ENCODE results near the gene CCDC51.

The CCDC51 gene

GRCh38 chr3:48423241-48423882 lies 16.6 kb downstream of the CCDC51 start:
- no peaks in the 10 kb centered on the region for H3K9me3 ChIP-seq (ENCODE audit: control insufficient read depth in 5 of 5, low read length in 5 of 5)
- H3K9ac ChIP-seq (ENCODE audit: low read length in 5 of 5), result no peak overlapping the region
- H3K4me1 ChIP-seq (ENCODE audit: control insufficient read depth in 5 of 5, insufficient read depth in 5 of 5, low read length in 5 of 5), result peaks cover 7 to 65% (median 50%) of the 10 kb centered on the region in 5 donors
- H3K36me3 ChIP-seq (ENCODE audit: control insufficient read depth in 5 of 5, insufficient read depth in 5 of 5, low read length in 5 of 5), result peaks cover 0 to 26% (median 18%) of the 10 kb centered on the region in 5 donors
- no peak overlapping the region for H3K27ac ChIP-seq (ENCODE audit: low read depth, low read length)
- H3K27me3 ChIP-seq (ENCODE audit: control insufficient read depth in 5 of 5, insufficient read depth in 4 of 5, low read length in 5 of 5), result no peaks in the 10 kb centered on the region
- no peak overlapping the region for H3K4me3 ChIP-seq (ENCODE audit: low read depth in 1 of 5, low read length in 5 of 5)

- Histone ChIP-seq H3K9me3 (ENCODE audit: control insufficient read depth in 5 of 5, low read length in 5 of 5) (no peaks in the 10 kb centered on the region), H3K27ac (ENCODE audit: low read depth, low read length) (no peak overlapping the region), H3K4me1 (ENCODE audit: control insufficient read depth in 5 of 5, insufficient read depth in 5 of 5, low read length in 5 of 5) (peaks cover 7 to 58% (median 43%) of the 10 kb centered on the region in 5 donors), H3K27me3 (ENCODE audit: control insufficient read depth in 5 of 5, insufficient read depth in 4 of 5, low read length in 5 of 5) (no peaks in the 10 kb centered on the region), H3K4me3 (ENCODE audit: low read depth in 1 of 5, low read length in 5 of 5) (no peak overlapping the region), H3K9ac (ENCODE audit: low read length in 5 of 5) (no peak overlapping the region), H3K36me3 (ENCODE audit: control insufficient read depth in 5 of 5, insufficient read depth in 5 of 5, low read length in 5 of 5) (peaks cover 0 to 33% (median 24%) of the 10 kb centered on the region in 5 donors)
Measured at GRCh38 chr3:48422681-48423080, 17.2 kb downstream of the CCDC51 start.

GRCh38 chr3:48422272-48422671 lies 17.6 kb downstream of the CCDC51 start:
- Histone ChIP-seq H3K4me1 (ENCODE audit: control insufficient read depth in 5 of 5, insufficient read depth in 5 of 5, low read length in 5 of 5) (peaks cover 6 to 54% (median 39%) of the 10 kb centered on the region in 5 donors), H3K9ac (ENCODE audit: low read length in 5 of 5) (no peak overlapping the region), H3K4me3 (ENCODE audit: low read depth in 1 of 5, low read length in 5 of 5) (no peak overlapping the region), H3K27me3 (ENCODE audit: control insufficient read depth in 5 of 5, insufficient read depth in 4 of 5, low read length in 5 of 5) (no peaks in the 10 kb centered on the region), H3K27ac (ENCODE audit: low read depth, low read length) (no peak overlapping the region), H3K9me3 (ENCODE audit: control insufficient read depth in 5 of 5, low read length in 5 of 5) (no peaks in the 10 kb centered on the region), H3K36me3 (ENCODE audit: control insufficient read depth in 5 of 5, insufficient read depth in 5 of 5, low read length in 5 of 5) (peaks cover 0 to 37% (median 29%) of the 10 kb centered on the region in 5 donors)

- Histone ChIP-seq H3K9me3 (ENCODE audit: control insufficient read depth in 5 of 5, low read length in 5 of 5) (no peaks in the 10 kb centered on the region), H3K36me3 (ENCODE audit: control insufficient read depth in 5 of 5, insufficient read depth in 5 of 5, low read length in 5 of 5) (peaks cover 0 to 52% (median 40%) of the 10 kb centered on the region in 5 donors), H3K27ac (ENCODE audit: low read depth, low read length) (no peak overlapping the region), H3K27me3 (ENCODE audit: control insufficient read depth in 5 of 5, insufficient read depth in 4 of 5, low read length in 5 of 5) (no peaks in the 10 kb centered on the region), H3K4me3 (ENCODE audit: low read depth in 1 of 5, low read length in 5 of 5) (no peak overlapping the region), H3K9ac (ENCODE audit: low read length in 5 of 5) (no peak overlapping the region), H3K4me1 (ENCODE audit: control insufficient read depth in 5 of 5, insufficient read depth in 5 of 5, low read length in 5 of 5) (peaks cover 0 to 37% (median 22%) of the 10 kb centered on the region in 5 donors)
Measured at GRCh38 chr3:48420561-48420960, 19.4 kb downstream of the CCDC51 start.

DNA sequence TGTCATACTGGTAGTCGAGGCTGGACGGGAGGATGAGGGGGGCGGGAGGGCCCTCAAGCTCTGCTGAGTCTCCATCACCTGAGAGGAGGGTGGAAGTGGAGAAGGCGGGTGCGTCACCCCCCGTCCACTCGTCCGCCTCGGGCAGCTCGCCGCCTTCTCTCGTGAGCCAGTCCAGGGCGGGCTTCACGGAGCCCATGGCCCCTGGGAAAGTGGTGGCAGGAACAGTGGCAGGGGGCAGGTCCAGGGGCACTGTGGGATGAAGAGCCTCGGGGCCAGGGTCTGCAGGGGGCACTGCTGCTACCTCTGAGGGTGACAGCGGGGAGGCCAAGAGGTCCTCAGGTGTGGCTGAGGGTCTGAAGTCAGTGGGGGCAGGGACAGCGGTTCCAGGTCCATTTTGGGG lies 20.3 kb downstream of the CCDC51 start:
- Histone ChIP-seq H3K27ac (ENCODE audit: low read depth, low read length) (no peak overlapping the region), H3K36me3 (ENCODE audit: control insufficient read depth in 5 of 5, insufficient read depth in 5 of 5, low read length in 5 of 5) (peaks cover 0 to 62% (median 50%) of the 10 kb centered on the region in 5 donors)

DNA sequence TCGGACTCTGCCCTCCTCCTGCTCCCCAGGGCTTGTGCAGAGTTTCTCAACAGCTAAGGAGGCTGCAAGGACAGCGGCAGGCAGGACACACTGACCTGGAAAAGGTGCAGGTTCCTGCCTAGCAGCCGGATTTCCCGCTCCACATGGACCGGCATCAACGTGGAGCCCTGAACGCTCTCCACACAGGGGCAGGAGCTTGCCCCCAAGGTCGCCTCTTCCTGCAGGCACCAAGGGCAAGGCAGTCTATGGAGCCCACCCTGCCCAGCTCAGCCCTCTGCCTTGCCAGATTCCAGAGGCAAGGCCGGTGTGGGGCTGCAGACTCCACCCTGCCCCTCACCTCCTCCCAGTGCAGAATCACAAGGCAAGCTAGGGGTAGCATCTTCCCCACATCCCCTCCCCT lies 20.8 kb downstream of the CCDC51 start:
- Histone ChIP-seq H3K9me3 (ENCODE audit: control insufficient read depth in 5 of 5, low read length in 5 of 5) (no peaks in the 10 kb centered on the region), H3K4me3 (ENCODE audit: low read depth in 1 of 5, low read length in 5 of 5) (no peak overlapping the region), H3K4me1 (ENCODE audit: control insufficient read depth in 5 of 5, insufficient read depth in 5 of 5, low read length in 5 of 5) (peaks cover 0 to 25% (median 13%) of the 10 kb centered on the region in 5 donors), H3K27ac (ENCODE audit: low read depth, low read length) (no peak overlapping the region), H3K27me3 (ENCODE audit: control insufficient read depth in 5 of 5, insufficient read depth in 4 of 5, low read length in 5 of 5) (no peaks in the 10 kb centered on the region), H3K9ac (ENCODE audit: low read length in 5 of 5) (no peak overlapping the region), H3K36me3 (ENCODE audit: control insufficient read depth in 5 of 5, insufficient read depth in 5 of 5, low read length in 5 of 5) (peaks cover 0 to 65% (median 54%) of the 10 kb centered on the region in 5 donors)

More for the DNA sequence above, 20.3 kb downstream of the CCDC51 start:
- Histone ChIP-seq H3K9ac (ENCODE audit: low read length in 5 of 5) (no peak overlapping the region), H3K4me3 (ENCODE audit: low read depth in 1 of 5, low read length in 5 of 5) (no peak overlapping the region), H3K27me3 (ENCODE audit: control insufficient read depth in 5 of 5, insufficient read depth in 4 of 5, low read length in 5 of 5) (no peaks in the 10 kb centered on the region), H3K9me3 (ENCODE audit: control insufficient read depth in 5 of 5, low read length in 5 of 5) (no peaks in the 10 kb centered on the region), H3K4me1 (ENCODE audit: control insufficient read depth in 5 of 5, insufficient read depth in 5 of 5, low read length in 5 of 5) (peaks cover 0 to 28% (median 13%) of the 10 kb centered on the region in 5 donors)

GRCh38 chr3:48418651-48419050 lies 21.3 kb downstream of the CCDC51 start:
- H3K9me3 ChIP-seq (ENCODE audit: control insufficient read depth in 5 of 5, low read length in 5 of 5), result no peaks in the 10 kb centered on the region
- H3K4me1 ChIP-seq (ENCODE audit: control insufficient read depth in 5 of 5, insufficient read depth in 5 of 5, low read length in 5 of 5), result peaks cover 0 to 20% (median 12%) of the 10 kb centered on the region in 5 donors
- no peak overlapping the region for H3K27ac ChIP-seq (ENCODE audit: low read depth, low read length)
- H3K36me3 ChIP-seq (ENCODE audit: control insufficient read depth in 5 of 5, insufficient read depth in 5 of 5, low read length in 5 of 5), result peaks cover 0 to 65% (median 59%) of the 10 kb centered on the region in 5 donors
- no peaks in the 10 kb centered on the region for H3K27me3 ChIP-seq (ENCODE audit: control insufficient read depth in 5 of 5, insufficient read depth in 4 of 5, low read length in 5 of 5)
- H3K4me3 ChIP-seq (ENCODE audit: low read depth in 1 of 5, low read length in 5 of 5), result no peak overlapping the region
- H3K9ac ChIP-seq (ENCODE audit: low read length in 5 of 5), result no peak overlapping the region

DNA sequence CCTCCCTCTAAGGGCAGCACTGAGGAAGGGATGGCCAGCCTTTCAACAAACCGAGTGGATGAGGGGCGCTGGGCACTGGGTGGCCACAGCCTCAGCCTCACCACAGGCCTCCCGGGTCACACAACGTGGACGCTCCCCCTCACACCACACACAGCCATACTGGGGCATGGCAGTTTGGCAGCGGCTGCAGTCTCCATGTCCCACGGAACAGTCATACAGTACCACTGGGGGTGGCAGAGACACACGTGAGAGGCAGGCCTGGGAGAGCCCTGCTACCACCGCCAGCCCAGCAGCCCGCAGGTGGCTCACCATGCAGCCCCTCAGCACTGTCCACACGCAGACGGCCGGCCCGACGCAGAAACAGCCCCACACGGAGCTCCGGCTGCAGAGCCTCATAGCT lies 21.8 kb downstream of the CCDC51 start:
- Histone ChIP-seq H3K36me3 (ENCODE audit: control insufficient read depth in 5 of 5, insufficient read depth in 5 of 5, low read length in 5 of 5) (peaks cover 0 to 70% (median 60%) of the 10 kb centered on the region in 5 donors), H3K9ac (ENCODE audit: low read length in 5 of 5) (no peak overlapping the region), H3K27me3 (ENCODE audit: control insufficient read depth in 5 of 5, insufficient read depth in 4 of 5, low read length in 5 of 5) (no peaks in the 10 kb centered on the region), H3K4me3 (ENCODE audit: low read depth in 1 of 5, low read length in 5 of 5) (no peak overlapping the region), H3K9me3 (ENCODE audit: control insufficient read depth in 5 of 5, low read length in 5 of 5) (no peaks in the 10 kb centered on the region), H3K27ac (ENCODE audit: low read depth, low read length) (no peak overlapping the region), H3K4me1 (ENCODE audit: control insufficient read depth in 5 of 5, insufficient read depth in 5 of 5, low read length in 5 of 5) (peaks cover 0 to 15% (median 6%) of the 10 kb centered on the region in 5 donors)

- Histone ChIP-seq H3K36me3 (ENCODE audit: control insufficient read depth in 5 of 5, insufficient read depth in 5 of 5, low read length in 5 of 5) (peaks cover 0 to 76% (median 65%) of the 10 kb centered on the region in 5 donors), H3K4me1 (ENCODE audit: control insufficient read depth in 5 of 5, insufficient read depth in 5 of 5, low read length in 5 of 5) (peaks cover 0 to 10% (median 3%) of the 10 kb centered on the region in 5 donors), H3K27me3 (ENCODE audit: control insufficient read depth in 5 of 5, insufficient read depth in 4 of 5, low read length in 5 of 5) (no peaks in the 10 kb centered on the region), H3K9me3 (ENCODE audit: control insufficient read depth in 5 of 5, low read length in 5 of 5) (no peaks in the 10 kb centered on the region), H3K4me3 (ENCODE audit: low read depth in 1 of 5, low read length in 5 of 5) (no peak overlapping the region), H3K9ac (ENCODE audit: low read length in 5 of 5) (no peak overlapping the region), H3K27ac (ENCODE audit: low read depth, low read length) (no peak overlapping the region)
Measured at GRCh38 chr3:48417529-48418108, 22.3 kb downstream of the CCDC51 start.

- H3K27ac ChIP-seq (ENCODE audit: low read depth, low read length), result no peak overlapping the region
- peaks cover 0 to 10% (median 3%) of the 10 kb centered on the region in 5 donors for H3K4me1 ChIP-seq (ENCODE audit: control insufficient read depth in 5 of 5, insufficient read depth in 5 of 5, low read length in 5 of 5)
- no peaks in the 10 kb centered on the region for H3K9me3 ChIP-seq (ENCODE audit: control insufficient read depth in 5 of 5, low read length in 5 of 5)
- no peak overlapping the region for H3K4me3 ChIP-seq (ENCODE audit: low read depth in 1 of 5, low read length in 5 of 5)
- H3K27me3 ChIP-seq (ENCODE audit: control insufficient read depth in 5 of 5, insufficient read depth in 4 of 5, low read length in 5 of 5), result no peaks in the 10 kb centered on the region
- H3K9ac ChIP-seq (ENCODE audit: low read length in 5 of 5), result no peak overlapping the region
- H3K36me3 ChIP-seq (ENCODE audit: control insufficient read depth in 5 of 5, insufficient read depth in 5 of 5, low read length in 5 of 5), result peaks cover 0 to 86% (median 75%) of the 10 kb centered on the region in 5 donors
Measured at GRCh38 chr3:48416546-48416945, 23.4 kb downstream of the CCDC51 start.
